GM12891 (cell line): ENCODE data around the gene C6orf136. TPM values are rescaled to one million over a fixed set of nuclear protein-coding genes. Genes with fewer than 3 reads are reported as not detected.
A peak's percentile ranks its signal among the peaks of the same experiment; 100 is the strongest.

Source experiments
- DNase-seq: peaks from one replicate; pipeline ENCODE4 v3.0.0; 2011; ENCODE audit warnings: low spot score; ENCODE audit not compliant: insufficient read length
- FAIRE-seq: peaks from 2 replicates; lab custom pipeline; 2011; peaks lifted over from hg19 to GRCh38; lab: Jason Lieb, UNC
- PAX5 ChIP-seq: IDR thresholded peaks from 2 replicates; pipeline ENCODE4 v1.6.1; 2011; ENCODE audit warnings: low read length, moderate library complexity, mild to moderate bottlenecking; ENCODE audit not compliant: insufficient read depth, severe bottlenecking
- POLR2A ChIP-seq: IDR thresholded peaks from 2 replicates; pipeline ENCODE4 v1.6.1; 2011; ENCODE audit warnings: low read depth, low read length, control low read depth
- POLR2AphosphoS5 ChIP-seq: IDR thresholded peaks from 2 replicates; pipeline ENCODE4 v1.6.1; 2011; ENCODE audit warnings: low read depth, low read length, control low read depth
- POU2F2 ChIP-seq: IDR thresholded peaks from 2 replicates; pipeline ENCODE4 v1.6.1; 2011; ENCODE audit warnings: low read depth, mild to moderate bottlenecking, control low read depth, low read length, moderate library complexity
- SPI1 ChIP-seq: IDR thresholded peaks from 2 replicates; pipeline ENCODE4 v1.6.1; 2011; ENCODE audit warnings: low read depth, low read length, control low read depth
- TAF1 ChIP-seq: IDR thresholded peaks from 2 replicates; pipeline ENCODE4 v1.6.1; 2011; ENCODE audit warnings: low read depth, low read length, control low read depth
- polyA plus RNA-seq: library from polyadenylated mRNA; unstranded; fragments of >200 nt; gene quantifications from one replicate; pipeline ENCODE4 v1.2.1, GENCODE V29; 2012; ENCODE audit warnings: low read depth, missing spikeins, inconsistent platforms; ENCODE audit not compliant: missing spikeins

The C6orf136 gene
- 13.7 TPM for polyA plus RNA-seq

- no peak for TF ChIP-seq TAF1
- no peak for TF ChIP-seq SPI1
- no peak for TF ChIP-seq POU2F2
- no peak for TF ChIP-seq PAX5
- TF ChIP-seq POLR2A: no peak; the same call in 1 of the 2 replicates
- no peak for TF ChIP-seq POLR2AphosphoS5
- DNase-seq: peak; percentile 94
- peak; percentile 94 for FAIRE-seq
Measured at GRCh38 chr6:30646450-30647241, at the start of gene C6orf136. Gene C6orf136, plus strand, starts transcription at chr6:30647133. Its CDS starts 99 bp downstream, at chr6:30647232.

- peak; percentile 55 for DNase-seq
- peak; percentile 88 for FAIRE-seq
Measured at GRCh38 chr6:30597315-30598144, 49.4 kb upstream of the C6orf136 start.

- DNase-seq: no peak
- FAIRE-seq: no peak
- TF ChIP-seq SPI1 (no peak), POLR2AphosphoS5 (no peak), POLR2A (0 out of 2 replicates have a peak, but pooled peaks have one; percentile 25), TAF1 (no peak), POU2F2 (no peak)
Measured at GRCh38 chr6:30598912-30599624, 47.9 kb upstream of the C6orf136 start.

GRCh38 chr6:30599625-30600324 lies 47.2 kb upstream of the C6orf136 start:
- no peak for TF ChIP-seq POLR2AphosphoS5
- no peak for TF ChIP-seq TAF1
- no peak for TF ChIP-seq POLR2A
- no peak for TF ChIP-seq PAX5
- TF ChIP-seq POU2F2: no peak
- TF ChIP-seq SPI1: no peak
- FAIRE-seq (no peak), DNase-seq (no peak)

- peak; percentile 22; the same call in 1 of the 2 replicates for TF ChIP-seq POLR2AphosphoS5
- TF ChIP-seq SPI1: no peak
- no peak for FAIRE-seq
- DNase-seq: no peak
Measured at GRCh38 chr6:30600451-30600961, 46.4 kb upstream of the C6orf136 start.

GRCh38 chr6:30601436-30601814 lies 45.5 kb upstream of the C6orf136 start:
- no peak for DNase-seq
- FAIRE-seq: no peak
- no peak for TF ChIP-seq SPI1
- no peak for TF ChIP-seq PAX5
- peak; percentile 11; the same call in 1 of the 2 replicates for TF ChIP-seq POLR2AphosphoS5
- TF ChIP-seq TAF1: no peak

- FAIRE-seq (no peak), DNase-seq (no peak)
- TF ChIP-seq POLR2AphosphoS5: peak; percentile 6
- no peak for TF ChIP-seq POLR2A
Measured at GRCh38 chr6:30601815-30602641, 44.9 kb upstream of the C6orf136 start.

GRCh38 chr6:30603961-30604360 lies 43.0 kb upstream of the C6orf136 start:
- FAIRE-seq (no peak), DNase-seq (no peak)
- no peak for TF ChIP-seq POU2F2

GRCh38 chr6:30610065-30610464 lies 36.9 kb upstream of the C6orf136 start:
- DNase-seq (no peak), FAIRE-seq (no peak)
- no peak for TF ChIP-seq PAX5
- TF ChIP-seq POLR2A: no peak
- TF ChIP-seq POLR2AphosphoS5: no peak
- no peak for TF ChIP-seq POU2F2
- TF ChIP-seq SPI1: no peak
- no peak for TF ChIP-seq TAF1
